GM21515 (cell line): ENCODE measurements around the gene CELF4.

ENCODE experiments used
- ATAC-seq: cut with Tn5 transposase; IDR thresholded peaks from one replicate; pipeline ENCODE4 v1.9.1; 2021; ENCODE audit not compliant: unreplicated experiment

Gene CELF4

GRCh38 chr18:37299471-37300304 is 265.9 kb downstream of the CELF4 start:
- ATAC-seq, result peak; percentile 57

GRCh38 chr18:37298816-37299215 is 266.8 kb downstream of the CELF4 start:
- ATAC-seq, result no peak

GRCh38 chr18:37297106-37297505 is 268.5 kb downstream of the CELF4 start:
- no peak for ATAC-seq

DNA sequence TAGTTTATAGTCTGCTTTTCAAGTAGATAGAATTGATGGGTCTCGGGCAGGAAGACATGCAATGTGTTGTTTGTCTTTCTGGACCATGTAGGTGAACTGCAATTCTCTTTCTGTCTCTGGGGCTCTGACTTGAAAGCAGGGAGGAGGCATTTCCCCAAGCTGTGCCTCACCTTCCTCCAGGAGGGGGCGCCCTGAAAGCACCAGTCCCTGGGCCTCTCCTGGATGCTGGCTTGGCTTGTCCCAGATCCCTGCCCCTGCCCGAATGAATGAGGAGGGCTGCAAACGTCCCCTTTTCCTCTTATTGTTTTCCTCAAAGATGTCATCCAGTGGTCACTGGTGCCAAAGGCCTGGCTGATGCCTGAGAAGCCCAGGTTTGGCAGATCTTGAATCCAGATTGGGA is 270.6 kb downstream of the CELF4 start:
- ATAC-seq, result no peak

GRCh38 chr18:37293359-37293758 is 272.2 kb downstream of the CELF4 start:
- ATAC-seq, result no peak

DNA sequence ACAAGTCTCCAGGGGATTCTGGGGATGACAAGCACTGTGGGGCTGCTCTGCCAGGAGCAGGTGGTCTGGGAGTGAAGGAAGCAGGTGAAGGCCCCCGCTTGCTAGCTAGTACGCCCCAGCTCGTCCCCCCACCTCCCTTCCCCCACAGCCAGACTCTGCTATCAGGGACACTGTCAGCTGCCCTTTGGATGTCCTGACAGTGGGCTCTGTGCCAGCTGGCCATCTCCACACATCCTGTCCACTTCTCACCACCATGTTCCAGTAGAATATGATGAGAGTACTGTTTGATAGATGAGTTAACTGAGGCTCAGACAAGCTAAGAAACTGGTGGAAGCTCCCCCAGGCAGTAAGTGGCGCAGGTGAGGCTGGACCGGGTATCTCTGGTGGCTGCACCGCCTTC is 276.2 kb downstream of the CELF4 start:
- ATAC-seq, result no peak

- no peak for ATAC-seq
These were observed 278.0 kb downstream of the CELF4 start for GRCh38 chr18:37287601-37288000.

DNA sequence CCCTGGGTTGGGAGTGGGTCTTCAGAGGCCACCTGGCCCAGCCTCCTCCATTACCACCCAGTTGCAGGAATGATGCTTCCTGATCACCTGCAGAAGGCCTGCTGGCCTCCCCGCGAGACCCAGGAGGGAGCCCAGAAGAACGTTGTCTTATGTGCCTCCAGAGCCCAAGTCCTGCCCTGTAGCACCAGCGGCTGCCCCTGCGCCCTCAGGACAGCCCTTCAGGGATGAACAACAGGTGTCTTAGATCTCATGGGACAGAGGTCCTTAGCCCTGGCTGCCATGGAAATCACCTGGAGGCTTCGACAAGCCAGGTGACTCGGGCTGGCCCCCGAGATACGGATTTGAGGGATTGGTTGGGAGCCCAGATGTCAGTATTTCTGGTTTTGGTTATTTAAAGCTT is 278.8 kb downstream of the CELF4 start:
- no peak for ATAC-seq

DNA sequence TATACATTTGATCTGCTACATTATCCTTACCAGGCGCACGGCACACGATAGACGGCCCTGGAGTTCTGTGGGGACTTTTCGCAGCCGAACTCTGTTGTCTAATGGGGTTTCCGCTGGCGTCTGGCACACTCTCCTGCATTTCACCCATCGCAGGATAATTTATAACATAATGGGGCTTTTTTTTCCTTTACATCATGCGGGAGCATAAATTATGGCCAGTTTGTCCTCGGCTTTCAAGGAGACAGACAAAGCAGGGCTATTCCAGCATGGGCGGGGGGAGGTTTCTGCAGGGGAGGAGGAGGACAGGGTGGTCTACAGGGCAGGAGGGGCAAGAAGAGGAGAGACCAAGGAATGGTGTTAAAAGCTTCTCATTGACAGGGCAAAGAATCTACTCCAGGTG is 279.8 kb downstream of the CELF4 start:
- no peak for ATAC-seq

DNA sequence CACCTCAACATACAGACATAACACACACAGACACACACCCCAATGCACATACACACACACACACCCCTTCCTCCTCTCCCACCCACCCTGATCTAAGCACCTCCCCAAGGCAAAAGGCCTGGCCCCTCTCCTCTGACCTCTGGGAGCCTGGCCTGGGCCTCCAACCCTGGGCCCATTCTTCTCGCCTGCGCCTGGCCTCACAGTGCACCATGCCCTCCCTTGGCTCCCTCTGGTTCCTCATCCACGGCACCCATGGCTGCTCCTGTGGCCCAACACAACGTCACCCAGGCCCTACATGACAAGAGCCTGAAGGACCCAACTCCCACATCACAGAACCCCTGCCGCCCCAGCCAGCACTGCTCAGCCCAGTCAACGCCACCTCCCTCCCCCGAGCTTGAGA is 281.3 kb downstream of the CELF4 start:
- ATAC-seq, result no peak

DNA sequence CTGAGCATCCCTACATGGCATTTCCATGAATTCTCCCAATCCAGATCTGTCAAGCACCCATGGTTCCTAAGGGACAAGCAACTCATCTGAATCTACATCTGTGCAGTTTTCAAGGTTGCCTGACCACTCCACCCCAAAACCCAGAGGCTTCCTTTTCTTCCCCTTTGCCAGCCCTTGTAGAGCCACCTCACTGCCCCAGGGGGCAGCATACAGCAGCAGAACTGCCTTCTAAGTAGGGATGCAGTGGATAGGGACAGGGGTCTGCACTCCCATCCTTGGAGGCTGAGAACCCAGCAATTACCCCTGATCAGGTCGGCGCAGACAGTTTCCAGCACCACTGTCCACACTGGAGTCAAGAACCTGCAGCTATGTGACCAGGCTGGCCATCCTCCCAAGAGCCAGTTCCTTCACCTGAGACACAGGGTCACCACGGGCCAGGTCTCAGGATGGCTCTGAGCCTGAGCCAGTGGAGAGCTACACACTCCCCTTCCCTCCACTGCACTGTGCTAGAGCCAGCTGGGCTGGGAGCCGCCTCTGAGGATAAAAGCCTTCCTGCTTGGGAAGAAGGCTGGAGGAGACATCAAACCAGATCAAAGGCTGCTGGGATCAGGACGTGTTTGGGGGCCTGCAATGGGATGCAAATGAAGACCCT is 283.1 kb downstream of the CELF4 start:
- no peak for ATAC-seq

GRCh38 chr18:37280701-37281393 is 284.8 kb downstream of the CELF4 start:
- ATAC-seq, result no peak

DNA sequence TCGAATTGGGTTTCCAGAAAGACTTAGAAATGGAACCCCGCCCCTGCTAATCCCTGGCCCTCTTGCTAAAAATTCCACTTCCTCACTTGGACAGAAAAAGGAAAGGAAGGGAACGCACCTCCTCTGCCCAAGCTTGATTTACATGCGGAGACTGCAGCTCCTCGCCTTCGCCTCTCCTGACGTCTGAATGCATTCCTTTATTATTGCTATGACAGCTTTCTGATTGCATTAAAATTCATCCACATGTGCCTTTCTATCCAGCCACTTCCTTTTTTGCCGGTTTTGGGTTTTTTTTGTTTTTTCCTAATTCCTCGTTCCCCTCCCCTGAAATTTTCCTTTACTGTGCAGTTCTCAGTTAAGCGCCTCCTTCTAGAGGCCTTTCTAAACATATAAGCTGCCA is 287.8 kb downstream of the CELF4 start:
- no peak for ATAC-seq

DNA sequence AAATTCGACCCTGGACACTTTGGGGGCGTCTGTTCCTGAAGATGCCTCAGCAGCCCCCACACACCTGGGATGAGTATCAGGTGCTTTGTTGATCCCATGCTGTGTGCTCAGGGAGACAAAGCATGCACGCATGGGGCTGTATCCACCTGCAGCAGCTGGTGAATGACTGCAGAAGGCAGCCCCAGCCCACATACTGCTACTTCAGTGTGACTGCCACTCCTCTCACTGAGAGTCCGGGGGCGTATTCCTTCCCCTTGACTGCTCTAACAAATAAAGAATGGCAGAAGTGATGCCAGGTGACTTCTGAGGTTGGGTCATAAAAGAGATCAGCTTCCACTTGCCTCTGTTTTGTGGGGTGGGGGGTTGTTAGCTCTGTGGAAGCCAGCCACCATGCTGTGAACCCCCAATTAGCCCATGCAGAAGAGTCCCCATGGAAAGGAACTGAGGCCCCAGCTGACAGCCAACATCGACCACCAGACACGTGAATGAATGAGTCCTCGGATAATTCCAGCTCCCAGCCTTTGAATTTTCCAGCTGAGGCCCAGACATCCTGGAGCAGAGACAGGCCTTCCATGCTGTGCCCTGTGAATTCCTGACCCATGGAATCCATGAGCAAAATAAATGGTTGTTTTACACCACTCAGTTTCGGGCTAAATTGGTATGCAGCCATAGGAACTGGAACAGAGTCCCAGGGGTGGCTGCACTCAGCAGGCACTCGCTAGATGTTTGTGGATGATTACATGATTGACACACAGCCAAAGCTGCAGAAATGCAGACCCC is 289.3 kb downstream of the CELF4 start:
- no peak for ATAC-seq

DNA sequence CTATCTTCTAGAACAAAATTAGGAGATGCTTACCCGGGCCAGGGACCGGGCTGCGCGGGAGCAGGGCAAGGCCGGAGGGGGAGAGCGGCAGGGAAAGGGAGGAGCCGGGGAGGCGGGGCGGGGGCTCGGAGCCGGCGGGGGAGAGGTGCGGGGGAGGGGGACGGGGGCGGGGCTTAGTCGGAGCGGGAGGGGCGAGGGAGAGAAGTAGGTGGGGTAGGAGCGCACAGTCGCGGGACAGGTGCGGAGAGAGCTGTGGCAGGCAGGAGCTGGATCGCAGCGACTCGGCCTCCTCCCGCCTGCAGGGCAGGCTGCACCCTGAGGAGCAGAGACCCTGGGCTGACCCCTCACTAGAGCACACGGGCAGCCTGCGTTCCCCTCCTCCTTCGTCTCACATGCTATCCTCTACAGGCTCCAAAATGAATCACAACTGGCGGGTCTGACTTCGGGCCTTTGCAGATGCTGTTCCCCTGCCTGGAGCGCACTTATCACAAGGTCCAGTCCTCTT is 290.3 kb downstream of the CELF4 start:
- no peak for ATAC-seq

- ATAC-seq, result no peak
These were observed 291.0 kb downstream of the CELF4 start for GRCh38 chr18:37274309-37275236.

DNA sequence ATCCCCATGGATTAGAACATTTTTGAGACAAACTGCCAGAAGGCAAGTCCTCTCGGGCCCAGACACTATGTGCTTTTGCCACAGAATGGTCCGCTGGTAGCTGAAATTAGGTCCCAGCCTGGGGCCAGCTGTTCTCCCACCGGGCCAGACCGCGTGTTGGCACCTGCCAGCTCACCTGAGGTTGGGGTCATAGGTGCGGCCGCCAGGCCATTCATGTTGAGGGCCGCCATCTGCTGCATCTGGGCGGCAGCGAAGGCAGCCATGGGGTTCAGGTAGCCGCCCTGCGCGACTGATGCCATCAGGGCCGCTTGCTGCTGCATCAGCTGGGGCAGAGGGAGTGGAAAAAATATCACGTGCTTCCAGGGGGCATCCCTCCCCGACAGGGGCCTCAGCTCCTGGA is 292.8 kb downstream of the CELF4 start:
- no peak for ATAC-seq

DNA sequence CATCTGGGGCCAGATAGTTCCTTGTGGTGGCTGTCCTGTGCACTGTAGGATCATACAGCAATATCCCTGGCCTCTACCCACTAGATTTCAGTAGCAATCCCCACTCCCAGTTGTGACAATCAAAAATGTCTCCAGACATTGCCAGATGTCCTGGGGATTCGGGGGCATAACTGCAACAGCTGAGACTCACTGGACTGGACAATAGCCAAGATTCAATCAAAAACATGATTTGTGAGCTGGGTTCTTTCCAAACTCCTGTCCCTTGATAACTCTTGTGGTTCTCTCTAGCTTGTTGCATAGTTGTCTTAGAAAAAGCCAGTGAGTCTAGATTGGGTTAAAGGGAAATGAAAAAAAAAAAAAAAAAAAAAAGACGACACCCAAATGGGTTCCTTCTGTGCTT is 293.4 kb downstream of the CELF4 start:
- no peak for ATAC-seq

- no peak for ATAC-seq
These were observed 294.9 kb downstream of the CELF4 start for GRCh38 chr18:37270666-37271052.

- no peak for ATAC-seq
These were observed 295.4 kb downstream of the CELF4 start for GRCh38 chr18:37270038-37270665.
